MM.1S (cell line): Measurements from ENCODE around the gene CACNA2D1.

Experiments
- DNase-seq: peaks from one replicate; pipeline ENCODE4 v3.0.0-alpha.2; 2015
- H2AFZ ChIP-seq: fragments of 300-600 bp; sonication (generic); 2 replicates; pipeline ENCODE4 v1.6.0; 2016; ENCODE audit warnings: antibody characterized with exemption, low read length
- H3F3A ChIP-seq: fragments of 300-600 bp; sonication (generic); 2 replicates; pipeline ENCODE4 v1.6.1; 2016; ENCODE audit warnings: mild to moderate bottlenecking, antibody characterized with exemption, low read length, moderate library complexity, mixed read lengths; ENCODE audit not compliant: insufficient read depth
- H3K27ac ChIP-seq: fragments of 300-600 bp; sonication (generic); 2 replicates; pipeline ENCODE4 v1.5.1; 2016; ENCODE audit warnings: mild to moderate bottlenecking, low read length
- H3K27me3 ChIP-seq: fragments of 300-600 bp; sonication (generic); replicated peaks from 2 replicates; pipeline ENCODE4 v1.6.0; 2016; ENCODE audit warnings: low read length; ENCODE audit not compliant: insufficient read depth
- H3K36me3 ChIP-seq: fragments of 300-600 bp; sonication (generic); replicated peaks from 2 replicates; pipeline ENCODE4 v1.6.1; 2016; ENCODE audit warnings: mild to moderate bottlenecking, low read length, mixed read lengths; ENCODE audit not compliant: insufficient read depth
- H3K4me1 ChIP-seq: fragments of 300-600 bp; sonication (generic); 2 replicates; pipeline ENCODE4 v1.6.1; 2016; ENCODE audit warnings: low read length, mixed read lengths
- H3K4me2 ChIP-seq: fragments of 300-600 bp; sonication (generic); 2 replicates; pipeline ENCODE4 v1.6.0; 2016; ENCODE audit warnings: low read depth, low read length
- H3K4me3 ChIP-seq: fragments of 300-600 bp; sonication (generic); 2 replicates; pipeline ENCODE4 v1.5.1; 2016; ENCODE audit warnings: low read length, mixed read lengths
- H3K79me2 ChIP-seq: fragments of 300-600 bp; sonication (generic); 2 replicates; pipeline ENCODE4 v1.6.1; 2016; ENCODE audit warnings: mixed run types, low read length, mixed read lengths
- H3K9ac ChIP-seq: fragments of 300-600 bp; sonication (generic); 2 replicates; pipeline ENCODE4 v1.6.1; 2016; ENCODE audit warnings: low read length, mixed read lengths
- H3K9me2 ChIP-seq: fragments of 300-600 bp; sonication (generic); replicated peaks from 2 replicates; pipeline ENCODE4 v1.6.1; 2016; ENCODE audit warnings: mild to moderate bottlenecking, low read length, mixed read lengths; ENCODE audit not compliant: insufficient read depth
- H3K9me3 ChIP-seq: fragments of 300-600 bp; sonication (generic); replicated peaks from 2 replicates; pipeline ENCODE4 v1.6.1; 2016; ENCODE audit warnings: mild to moderate bottlenecking, low read length, mixed read lengths; ENCODE audit not compliant: insufficient read depth
- H4K20me1 ChIP-seq: fragments of 300-600 bp; sonication (generic); 2 replicates; pipeline ENCODE4 v1.6.1; 2016; ENCODE audit warnings: mild to moderate bottlenecking, low read length, moderate library complexity, mixed read lengths; ENCODE audit not compliant: insufficient read depth
- EZH2 ChIP-seq: fragments of 300-600 bp; sonication (generic); optimal IDR thresholded peaks from 2 replicates; pipeline ENCODE3; 2017; ENCODE audit warnings: low read depth, mild to moderate bottlenecking, antibody characterized with exemption, low read length, mixed read lengths
- EZH2phosphoT487 ChIP-seq: fragments of 300-600 bp; sonication (generic); IDR thresholded peaks from 2 replicates; pipeline ENCODE4 v1.6.1; 2018; ENCODE audit warnings: antibody characterized with exemption, low read length
- TF ChIP-seq, protein P1 (sequence below): fragments of 300-600 bp; sonication (generic); IDR thresholded peaks from 2 replicates; pipeline ENCODE4 v1.5.1; 2016; ENCODE audit warnings: antibody characterized with exemption, low read length, mixed read lengths

CACNA2D1 gene

GRCh38 chr7:82235713-82236112 is 207.9 kb downstream of the CACNA2D1 start:
- DNase-seq = no peak
- H3K9ac ChIP-seq = no peak overlapping the region
- H3K4me3 ChIP-seq = no peak overlapping the region
- H3K4me1 ChIP-seq = no peaks in the 10 kb centered on the region
- H3K79me2 ChIP-seq = no peaks in the 10 kb centered on the region
- H3K9me3 ChIP-seq = no peaks in the 10 kb centered on the region
- H3K9me2 ChIP-seq = no peaks in the 10 kb centered on the region
- no peaks in the 10 kb centered on the region for H4K20me1 ChIP-seq
- H3K27ac ChIP-seq = no peak overlapping the region
- no peaks in the 10 kb centered on the region for H3K27me3 ChIP-seq
- H2AFZ ChIP-seq = no peak overlapping the region
- TF ChIP-seq, protein P1, sequence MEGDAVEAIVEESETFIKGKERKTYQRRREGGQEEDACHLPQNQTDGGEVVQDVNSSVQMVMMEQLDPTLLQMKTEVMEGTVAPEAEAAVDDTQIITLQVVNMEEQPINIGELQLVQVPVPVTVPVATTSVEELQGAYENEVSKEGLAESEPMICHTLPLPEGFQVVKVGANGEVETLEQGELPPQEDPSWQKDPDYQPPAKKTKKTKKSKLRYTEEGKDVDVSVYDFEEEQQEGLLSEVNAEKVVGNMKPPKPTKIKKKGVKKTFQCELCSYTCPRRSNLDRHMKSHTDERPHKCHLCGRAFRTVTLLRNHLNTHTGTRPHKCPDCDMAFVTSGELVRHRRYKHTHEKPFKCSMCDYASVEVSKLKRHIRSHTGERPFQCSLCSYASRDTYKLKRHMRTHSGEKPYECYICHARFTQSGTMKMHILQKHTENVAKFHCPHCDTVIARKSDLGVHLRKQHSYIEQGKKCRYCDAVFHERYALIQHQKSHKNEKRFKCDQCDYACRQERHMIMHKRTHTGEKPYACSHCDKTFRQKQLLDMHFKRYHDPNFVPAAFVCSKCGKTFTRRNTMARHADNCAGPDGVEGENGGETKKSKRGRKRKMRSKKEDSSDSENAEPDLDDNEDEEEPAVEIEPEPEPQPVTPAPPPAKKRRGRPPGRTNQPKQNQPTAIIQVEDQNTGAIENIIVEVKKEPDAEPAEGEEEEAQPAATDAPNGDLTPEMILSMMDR = no peak
- no peak for TF ChIP-seq EZH2phosphoT487
- no peak for TF ChIP-seq EZH2
- H3K36me3 ChIP-seq = no peaks in the 10 kb centered on the region
- no peak overlapping the region for H3K4me2 ChIP-seq
- H3F3A ChIP-seq = no peaks in the 10 kb centered on the region

GRCh38 chr7:82234457-82235049 is 209.0 kb downstream of the CACNA2D1 start:
- TF ChIP-seq, protein P1 = peak; percentile 64
- TF ChIP-seq EZH2 (no peak), EZH2phosphoT487 (no peak)
- H3K36me3 ChIP-seq = no peaks in the 10 kb centered on the region
- no peak overlapping the region for H3K4me2 ChIP-seq
- DNase-seq = peak; percentile 49
- no peaks in the 10 kb centered on the region for H3K9me2 ChIP-seq
- no peak overlapping the region for H3K4me3 ChIP-seq
- H3K9ac ChIP-seq = no peak overlapping the region
- no peaks in the 10 kb centered on the region for H3K4me1 ChIP-seq
- no peaks in the 10 kb centered on the region for H4K20me1 ChIP-seq
- H3K27ac ChIP-seq = no peak overlapping the region
- no peak overlapping the region for H2AFZ ChIP-seq
- no peaks in the 10 kb centered on the region for H3F3A ChIP-seq
- no peaks in the 10 kb centered on the region for H3K9me3 ChIP-seq
- H3K79me2 ChIP-seq = no peaks in the 10 kb centered on the region
- no peaks in the 10 kb centered on the region for H3K27me3 ChIP-seq

- no peak overlapping the region for H3K4me2 ChIP-seq
- DNase-seq = no peak
- no peak overlapping the region for H3K27ac ChIP-seq
- no peaks in the 10 kb centered on the region for H3K9me3 ChIP-seq
- no peak overlapping the region for H3K4me3 ChIP-seq
- H3K9ac ChIP-seq = no peak overlapping the region
- no peaks in the 10 kb centered on the region for H4K20me1 ChIP-seq
- no peaks in the 10 kb centered on the region for H3K4me1 ChIP-seq
- no peak for TF ChIP-seq EZH2phosphoT487
- TF ChIP-seq, protein P1 = no peak
- no peak for TF ChIP-seq EZH2
- H3K79me2 ChIP-seq = no peaks in the 10 kb centered on the region
- H3K36me3 ChIP-seq = no peaks in the 10 kb centered on the region
- H3K27me3 ChIP-seq = no peaks in the 10 kb centered on the region
- no peaks in the 10 kb centered on the region for H3K9me2 ChIP-seq
- H2AFZ ChIP-seq = no peak overlapping the region
- H3F3A ChIP-seq = no peaks in the 10 kb centered on the region
Measured at GRCh38 chr7:82230811-82231581, 212.6 kb downstream of the CACNA2D1 start.
